K562 (cell line): ENCODE measurements around the gene STAMBPL1. TPM values are rescaled to one million over a fixed set of nuclear protein-coding genes. Genes with fewer than 3 reads are reported as not detected.

Source experiments
- ATAC-seq: fragments of 200-7000 bp; cut with Tn5 transposase; 3 replicates; pipeline ENCODE4 v1.9.1; 2020; ENCODE audit warnings: moderate library complexity
- BruUV-seq: library from RNA; stranded (reverse); fragments of 400-500 nt; replicated peaks from 2 replicates; lab custom pipeline; 2021; lab: Mats Ljungman, UMichigan
- CTCF ChIA-PET: fragments of 300-600 bp; formaldehyde crosslinking; extraction: SDS; loops from one replicate; lab custom pipeline; 2021; ENCODE audit warnings: low intra/inter-chr PET ratio; lab: Yijun Ruan, JAX
- POLR2A ChIA-PET: fragments of 300-600, 350-650 bp; sonication (Branson Sonifier 250); formaldehyde crosslinking; extraction: SDS; loops from one replicate; lab custom pipeline; 2021; ENCODE audit warnings: antibody characterized with exemption, inconsistent platforms; lab: Yijun Ruan, JAX
- DNase-seq, 4 experiments: peaks; one replicate each; pipeline versions ENCODE4 v3.0.0 to v3.0.0-alpha.2; 2011 to 2018; ENCODE audit warnings: low spot score in 3 of 4, mixed read lengths in 3 of 4; ENCODE audit errors: extremely low read depth in 1 of 4
- FAIRE-seq: peaks from 2 replicates; lab custom pipeline; 2011; peaks lifted over from hg19 to GRCh38; lab: Jason Lieb, UNC
- H2AFZ ChIP-seq: 2 replicates; pipeline ENCODE4 v1.6.0; 2011; ENCODE audit warnings: low read depth, low read length, control low read depth, inconsistent platforms
- H3K27ac ChIP-seq: fragments of 200-600 bp; 3 replicates; pipeline ENCODE4 v1.8.0; 2011; ENCODE audit warnings: low read depth, mild to moderate bottlenecking, control low read depth, inconsistent platforms, low read length, moderate library complexity, mixed read lengths; ENCODE audit errors: extremely low read depth
- H3K27me3 ChIP-seq, 2 experiments: fragments of 300-600 bp in 1 of 2; 2 replicates in 1 of 2; 3 replicates in 1 of 2; pipeline versions ENCODE4 v1.6.0 to v1.8.0; 2011; ENCODE audit warnings: inconsistent platforms in 2 of 2, low read length in 2 of 2, mild to moderate bottlenecking in 1 of 2, mixed read lengths in 1 of 2, moderate library complexity in 1 of 2; ENCODE audit not compliant: control insufficient read depth in 2 of 2, insufficient read depth in 2 of 2
- H3K36me3 ChIP-seq: fragments of 300-600 bp; 3 replicates; pipeline ENCODE4 v1.8.0; 2011; ENCODE audit warnings: mild to moderate bottlenecking, low read length, inconsistent platforms; ENCODE audit not compliant: control insufficient read depth, insufficient read depth
- H3K4me1 ChIP-seq, 2 experiments: fragments of 200-600 bp in 1 of 2; replicated peaks in 1 of 2; 2 replicates in 1 of 2; 3 replicates in 1 of 2; pipeline versions ENCODE4 v1.5.1 to v1.8.0; 2011; ENCODE audit warnings: inconsistent platforms in 2 of 2, low read length in 2 of 2, mild to moderate bottlenecking in 1 of 2, mixed read lengths in 1 of 2, moderate library complexity in 1 of 2; ENCODE audit not compliant: control insufficient read depth in 2 of 2, insufficient read depth in 2 of 2
- H3K4me2 ChIP-seq: 2 replicates; pipeline ENCODE4 v1.6.1; 2011; ENCODE audit warnings: low read length, control low read depth, inconsistent platforms, mixed read lengths; ENCODE audit not compliant: insufficient read depth
- H3K4me3 ChIP-seq: fragments of 200-600 bp; sonication (generic), shearing (Covaris generic); 2 replicates; pipeline ENCODE4 v1.5.1; 2016; ENCODE audit warnings: control low read depth, inconsistent platforms
- H3K79me2 ChIP-seq: fragments of 200-600 bp; 3 replicates; pipeline ENCODE4 v1.8.0; 2011; ENCODE audit warnings: low read length, inconsistent platforms; ENCODE audit not compliant: control insufficient read depth, insufficient read depth
- H3K9ac ChIP-seq, 2 experiments: 2 replicates each; pipeline versions ENCODE4 v1.6.0 to v1.6.1; 2011; ENCODE audit warnings: low read depth in 2 of 2, low read length in 2 of 2, control low read depth in 1 of 2, inconsistent platforms in 1 of 2, mild to moderate bottlenecking in 1 of 2, mixed read lengths in 1 of 2; ENCODE audit not compliant: insufficient read depth in 1 of 2
- H3K9me1 ChIP-seq: one replicate; pipeline ENCODE4 v1.6.0; 2011; ENCODE audit warnings: inconsistent platforms, mild to moderate bottlenecking, low read length, moderate library complexity; ENCODE audit not compliant: control insufficient read depth, insufficient read depth
- H3K9me3 ChIP-seq: replicated peaks from 2 replicates; pipeline ENCODE4 v1.5.1; 2011; ENCODE audit warnings: low read depth, low read length, inconsistent platforms; ENCODE audit not compliant: control insufficient read depth, insufficient read depth
- H4K20me1 ChIP-seq: replicated peaks from 2 replicates; pipeline ENCODE4 v1.6.1; 2011; ENCODE audit warnings: low read length, inconsistent platforms, mixed read lengths; ENCODE audit not compliant: control insufficient read depth, insufficient read depth
- E2F3 ChIP-seq: fragments of 250-450 bp; sonication (Bioruptor Pico); IDR thresholded peaks from 2 replicates; pipeline ENCODE4 v1.4.0; 2020; ENCODE audit warnings: mild to moderate bottlenecking
- PHTF2 ChIP-seq: fragments of 250-450 bp; sonication (Bioruptor Pico); IDR thresholded peaks from 2 replicates; pipeline ENCODE4 v1.5.0; 2021; ENCODE audit warnings: mild to moderate bottlenecking
- POLR2AphosphoS5 ChIP-seq: IDR thresholded peaks from 2 replicates; pipeline ENCODE4 v1.6.1; 2011; ENCODE audit warnings: mild to moderate bottlenecking, low read depth, low read length, moderate library complexity; ENCODE audit not compliant: control insufficient read depth, insufficient read depth
- SOX6 ChIP-seq: fragments of 450-650 bp; IDR thresholded peaks from 2 replicates; pipeline ENCODE4 v1.6.1; 2014; ENCODE audit warnings: mild to moderate bottlenecking
- SRSF3 ChIP-seq: fragments of 200-400 bp; formaldehyde crosslinking; IDR thresholded peaks from 2 replicates; pipeline ENCODE4 v1.6.1; 2016; ENCODE audit warnings: mild to moderate bottlenecking, low read length, moderate library complexity; ENCODE audit not compliant: insufficient read depth
- TCF7L2 ChIP-seq: fragments of 150-350 bp; IDR thresholded peaks from 2 replicates; pipeline ENCODE4 v1.6.1; 2016; ENCODE audit warnings: low read depth, mild to moderate bottlenecking, low read length, moderate library complexity
- ZEB2 ChIP-seq: fragments of 450-650 bp; IDR thresholded peaks from 2 replicates; pipeline ENCODE4 v1.6.1; 2016
- ZNF253 ChIP-seq: fragments of 250-450 bp; sonication (Bioruptor Pico); conservative IDR thresholded peaks from 2 replicates; pipeline ENCODE4 v1.6.1; 2021; ENCODE audit warnings: mild to moderate bottlenecking
- ZNF57 ChIP-seq: fragments of 450-650 bp; formaldehyde crosslinking; IDR thresholded peaks from 2 replicates; pipeline ENCODE4 v1.4.0; 2020; ENCODE audit warnings: mild to moderate bottlenecking, moderate library complexity
- WGBS: fragments of 100-300 bp; shearing (Covaris generic); methylation state at CpG from one replicate; pipeline ENCODE4 v1.1.6; 2016; ENCODE audit warnings: low coverage, mixed read lengths; ENCODE audit not compliant: insufficient coverage; ENCODE audit errors: missing lambda C conversion rate; 5-methylcytosine and 5-hydroxymethylcytosine counted together
- in situ Hi-C: fragments of 300-500 bp; cut with MboI; formaldehyde crosslinking; loops from 4 replicates; pipeline ENCODE4 v1.15.0; 2018; ENCODE audit warnings: inconsistent platforms, mixed read lengths
- intact Hi-C: fragments of 100-400 bp; cut with micrococcal nuclease; formaldehyde crosslinking; loops from 2 replicates; pipeline ENCODE4 v1.14.2; 2022
- polyA plus RNA-seq, 8 experiments: library from polyadenylated mRNA; depleted of rRNA in 4 of 8; stranded (reverse) in 5 of 8; unstranded in 3 of 8; fragments of >200 nt; fragmentation: Nextera tagmentation in 2 of 8; fragmentation: Illumina TruSeq in 1 of 8; extraction: Ambion mirVana in 2 of 8; extraction: Trizol in 1 of 8; gene quantifications; 2 replicates each; pipeline versions ENCODE4 v1.2.1 to v1.2.3, GENCODE V29; 2011 to 2014; ENCODE audit warnings: inconsistent platforms in 1 of 8, missing spikeins in 1 of 8
- total RNA-seq, 7 experiments: library from RNA; depleted of rRNA in 6 of 7; stranded (reverse); fragments of >200 nt in 6 of 7; fragmentation: Illumina TruSeq in 2 of 7; extraction: Trizol in 2 of 7; gene quantifications; 2 replicates each; pipeline versions ENCODE4 v1.2.1 to v1.2.3, GENCODE V29; 2011 to 2021; ENCODE audit warnings: low replicate concordance in 1 of 7
- TF ChIP-seq, protein P1 (sequence below): fragments of 250-450 bp; sonication (Bioruptor Pico); IDR thresholded peaks from 2 replicates; pipeline ENCODE4 v1.4.0; 2020; ENCODE audit warnings: mild to moderate bottlenecking, moderate library complexity
- TF ChIP-seq, protein P2 (sequence below): sonication (generic); formaldehyde crosslinking; IDR thresholded peaks from 2 replicates; pipeline ENCODE4 v1.8.1; 2022; ENCODE audit warnings: missing genetic modification reagents

STAMBPL1 gene
- total and polyA plus RNA-seq, 9 of the 15 experiments (the other 6 are each of a cell fraction or from before 2014, with no cell fraction given), result 0.09 TPM; not detected in 8

DNA sequence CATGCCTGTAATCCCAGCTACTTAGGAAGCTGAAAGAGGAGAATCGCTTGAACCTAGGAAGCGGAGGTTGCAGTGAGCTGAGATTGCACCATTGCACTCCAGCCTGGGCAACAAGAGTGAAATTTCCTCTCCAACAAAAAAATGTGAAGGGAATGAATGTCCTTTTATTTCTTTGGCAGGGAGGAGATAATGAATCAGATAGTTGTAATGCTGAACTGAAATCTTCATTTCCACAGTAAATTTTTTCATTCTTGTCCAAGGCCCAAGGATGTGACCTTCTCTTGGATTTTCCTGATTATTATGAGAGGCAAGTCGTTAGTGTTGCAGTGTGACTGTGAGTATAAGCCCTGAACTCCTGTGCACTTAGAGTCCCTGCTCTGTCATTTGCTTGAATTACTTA, 13.6 kb downstream of the STAMBPL1 start (continued):
- TF ChIP-seq, protein P1, sequence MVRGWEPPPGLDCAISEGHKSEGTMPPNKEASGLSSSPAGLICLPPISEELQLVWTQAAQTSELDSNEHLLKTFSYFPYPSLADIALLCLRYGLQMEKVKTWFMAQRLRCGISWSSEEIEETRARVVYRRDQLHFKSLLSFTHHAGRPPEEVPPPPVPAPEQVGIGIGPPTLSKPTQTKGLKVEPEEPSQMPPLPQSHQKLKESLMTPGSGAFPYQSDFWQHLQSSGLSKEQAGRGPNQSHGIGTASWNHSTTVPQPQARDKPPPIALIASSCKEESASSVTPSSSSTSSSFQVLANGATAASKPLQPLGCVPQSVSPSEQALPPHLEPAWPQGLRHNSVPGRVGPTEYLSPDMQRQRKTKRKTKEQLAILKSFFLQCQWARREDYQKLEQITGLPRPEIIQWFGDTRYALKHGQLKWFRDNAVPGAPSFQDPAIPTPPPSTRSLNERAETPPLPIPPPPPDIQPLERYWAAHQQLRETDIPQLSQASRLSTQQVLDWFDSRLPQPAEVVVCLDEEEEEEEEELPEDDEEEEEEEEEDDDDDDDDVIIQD (CRISPR knock-in tag), result no peak
- TF ChIP-seq PHTF2 (CRISPR knock-in tag) (no peak), ZNF57 (no peak)
- TF ChIP-seq, all 486 proteins: peak for 0

- Histone ChIP-seq H3K9ac (no peak overlapping the region), H3K36me3 (no peaks in the 10 kb centered on the region), H3K9me3 (no peaks in the 10 kb centered on the region), H3K27ac (no peak overlapping the region), H3K79me2 (no peaks in the 10 kb centered on the region), H3K27me3 (no peaks in the 10 kb centered on the region), H3K4me1 (no peaks in the 10 kb centered on the region), H3K4me2 (no peak overlapping the region), H3K4me3 (no peak overlapping the region), H2AFZ (no peak overlapping the region), H4K20me1 (no peaks in the 10 kb centered on the region), H3K9me1 (no peaks in the 10 kb centered on the region)
- ChIA-PET CTCF (no interaction called here), POLR2A (no interaction called here)
- DNase-seq (no peak), FAIRE-seq (no peak), ATAC-seq (no peak)
- in situ Hi-C loops, result no loop called here
- intact Hi-C loops, result no loop called here
- no TSS peak for BruUV-seq
- 0% methylated on average over 1 of the region's 1 CpG for WGBS
- TF ChIP-seq POLR2AphosphoS5 (no peak), E2F3 (CRISPR knock-in tag) (no peak), SOX6 (no peak), ZEB2 (no peak), SRSF3 (no peak), ZNF253 (CRISPR knock-in tag) (no peak), TCF7L2 (no peak)
- TF ChIP-seq, protein P2, sequence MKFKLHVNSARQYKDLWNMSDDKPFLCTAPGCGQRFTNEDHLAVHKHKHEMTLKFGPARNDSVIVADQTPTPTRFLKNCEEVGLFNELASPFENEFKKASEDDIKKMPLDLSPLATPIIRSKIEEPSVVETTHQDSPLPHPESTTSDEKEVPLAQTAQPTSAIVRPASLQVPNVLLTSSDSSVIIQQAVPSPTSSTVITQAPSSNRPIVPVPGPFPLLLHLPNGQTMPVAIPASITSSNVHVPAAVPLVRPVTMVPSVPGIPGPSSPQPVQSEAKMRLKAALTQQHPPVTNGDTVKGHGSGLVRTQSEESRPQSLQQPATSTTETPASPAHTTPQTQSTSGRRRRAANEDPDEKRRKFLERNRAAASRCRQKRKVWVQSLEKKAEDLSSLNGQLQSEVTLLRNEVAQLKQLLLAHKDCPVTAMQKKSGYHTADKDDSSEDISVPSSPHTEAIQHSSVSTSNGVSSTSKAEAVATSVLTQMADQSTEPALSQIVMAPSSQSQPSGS (CRISPR knock-in tag), result no peak
Measured at GRCh38 chr10:88895250-88895649, 15.2 kb downstream of the STAMBPL1 start.
